Right lobe of liver (tissue), 6 donors: ENCODE data around the gene UTS2R. TPM values are rescaled to one million over a fixed set of nuclear protein-coding genes. Genes with fewer than 3 reads are reported as not detected.
A peak's percentile ranks its signal among the peaks of the same experiment; 100 is the strongest.

Source experiments
- ATAC-seq, 4 donors: fragments of 200-7000 bp; cut with Tn5 transposase; one replicate each; pipeline ENCODE4 v1.9.1; 2020; ENCODE audit warnings: mild to moderate bottlenecking in 4 of 4, moderate library complexity in 4 of 4
- DNase-seq, 3 donors: peaks; one replicate each; pipeline ENCODE4 v3.0.0-alpha.2; 2020
- H3K27ac ChIP-seq, 3 donors: fragments of 200-600 bp; one replicate each; pipeline ENCODE4 v1.8.0; 2022
- H3K27me3 ChIP-seq, 2 donors: fragments of 200-600 bp; one replicate each; pipeline ENCODE4 v1.8.0; 2022
- H3K36me3 ChIP-seq, 4 donors: fragments of 200-600 bp; sonication (generic) in 1 of 4; one replicate each; pipeline versions ENCODE4 v1.5.1 to v1.8.0; 2017 to 2022; ENCODE audit warnings: control low read depth in 1 of 4
- H3K4me1 ChIP-seq, 4 donors: fragments of 200-600 bp; sonication (generic) in 1 of 4; one replicate each; pipeline versions ENCODE4 v1.5.1 to v1.8.0; 2017 to 2022; ENCODE audit warnings: control low read depth in 1 of 4
- H3K4me3 ChIP-seq, 3 donors: fragments of 200-600 bp; one replicate each; pipeline ENCODE4 v1.8.0; 2022
- H3K9me3 ChIP-seq, 4 donors: fragments of 200-600 bp; sonication (generic) in 1 of 4; one replicate each; pipeline versions ENCODE4 v1.5.1 to v1.8.0; 2017 to 2022; ENCODE audit warnings: control low read depth in 1 of 4
- POLR2A ChIP-seq: fragments of 450-650 bp; IDR thresholded peaks from one replicate; pipeline ENCODE4 v1.6.1; 2017; ENCODE audit warnings: antibody characterized with exemption, mild to moderate bottlenecking
- WGBS: methylation state at CpG from one replicate; pipeline ENCODE4 v1.1.6; 2018; ENCODE audit warnings: low coverage, low lambda C conversion rate; ENCODE audit not compliant: insufficient coverage; ENCODE audit errors: missing lambda C conversion rate; 5-methylcytosine and 5-hydroxymethylcytosine counted together
- intact Hi-C, 2 donors: fragments of 100-400 bp; cut with DNase I; formaldehyde crosslinking; loops; one replicate each; pipeline versions ENCODE4 v1.11.2 to v1.14.1; 2022
- total RNA-seq, 6 experiments: library from RNA; depleted of rRNA in 2 of 6; stranded (reverse); fragments of >200 nt in 2 of 6; fragmentation: NEBNext Ultra II Directional in 3 of 6; extraction: Animal tissue kit (Norgen Biotek cat#: 25700) in 3 of 6; gene quantifications; one replicate each; pipeline versions ENCODE4 v1.1.0 to v1.2.4, GENCODE V29; 2016 to 2023
- TF ChIP-seq, protein P1 (sequence below), 4 donors: fragments of 200-600 bp in 3 of 4; fragments of 450-650 bp in 1 of 4; IDR thresholded peaks; one replicate each; pipeline versions ENCODE4 v1.5.1 to v1.8.0; 2016 to 2022; ENCODE audit warnings: antibody characterized with exemption in 4 of 4, mild to moderate bottlenecking in 2 of 4
- donor health status: DM: no; HTN: yes; CAD: no.
- donor health status: DM: no; HTN: no; CAD: no.
- donor health status: DM: no; HTN: no; CAD: no.
- donor health status: DM: no; HTN: yes; CAD: no.
- donor health status: DM: no; HTN: yes; CAD: no.

Gene UTS2R
- total RNA-seq, 6 experiments from 2014 or later = not detected

DNA sequence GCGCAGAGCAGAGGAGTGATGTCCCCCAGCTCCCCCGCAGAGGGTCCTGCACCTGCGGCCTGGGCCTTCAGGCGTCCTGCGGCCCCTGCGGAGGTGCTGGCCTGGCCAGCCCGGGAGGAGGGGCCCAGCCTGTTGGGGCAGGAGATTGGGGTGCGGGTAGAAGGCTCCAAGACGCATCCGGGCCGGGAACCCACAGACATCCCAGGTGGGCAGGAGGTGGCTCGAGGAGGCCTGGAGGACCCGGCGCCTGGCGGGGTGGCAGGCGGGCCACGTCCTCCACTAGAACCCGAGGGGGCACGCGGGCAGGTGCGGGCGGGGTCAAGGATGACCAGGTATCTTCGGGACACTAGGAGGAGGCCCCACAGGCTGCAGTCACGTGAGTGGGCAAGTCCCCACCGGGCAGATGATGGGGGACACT is 37.4 kb upstream of the UTS2R start:
- peak in 2 of 3 donors; percentile 38 to 71 for DNase-seq

DNA sequence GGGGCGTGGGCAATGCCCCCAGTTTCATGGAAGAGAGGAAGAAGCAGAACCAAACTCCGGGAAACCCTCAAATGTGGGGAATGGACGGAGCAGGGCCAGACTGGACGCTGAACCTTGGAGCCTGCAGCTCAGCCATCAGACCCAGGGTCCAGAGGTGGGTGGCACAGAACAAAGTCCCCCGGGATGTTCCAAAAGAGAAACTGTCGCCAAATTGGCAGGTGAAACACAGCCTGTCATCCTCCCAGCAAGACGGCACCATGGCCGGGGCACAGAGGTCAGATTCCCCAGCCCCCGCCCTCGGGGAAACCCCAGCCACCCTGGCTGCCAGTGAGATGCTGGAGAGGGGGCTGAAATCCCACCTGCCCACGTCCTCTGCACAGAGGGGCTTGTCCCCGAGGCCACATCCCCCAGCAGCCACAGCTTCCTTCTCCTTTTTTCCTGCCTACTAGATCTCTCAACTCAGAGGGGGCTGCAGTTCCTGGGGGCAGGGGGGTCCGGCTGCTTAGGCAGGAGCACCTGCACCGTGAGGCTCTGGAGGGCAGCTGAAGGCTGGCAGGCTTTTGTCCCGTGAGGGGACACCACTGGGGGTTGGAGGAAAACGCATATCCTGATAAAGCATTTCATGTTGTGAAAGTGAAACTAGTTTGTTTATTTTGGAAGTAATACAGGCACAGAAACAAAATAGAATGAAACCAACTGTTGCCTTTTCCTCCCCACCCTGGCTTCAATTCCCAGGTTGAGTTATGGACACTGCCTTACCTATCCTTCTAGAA is 36.8 kb upstream of the UTS2R start:
- 17% methylated on average over 6 of the region's 16 CpGs for WGBS
- ATAC-seq = peak; percentile 66 to 80 (median 69)
- no peaks in the 10 kb centered on the region for H3K27me3 ChIP-seq
- DNase-seq = peak; percentile 73 to 87 (median 86)
- no peaks in the 10 kb centered on the region for H3K36me3 ChIP-seq
- H3K9me3 ChIP-seq = no peaks in the 10 kb centered on the region
- intact Hi-C loops = no loop called here
- peak overlapping the region; percentile 76 to 97 (median 94) for H3K27ac ChIP-seq
- H3K4me3 ChIP-seq = peak overlapping the region; percentile 29 to 55 (median 51)
- peaks cover 0 to 18% (median 6%) of the 10 kb centered on the region in 4 donors for H3K4me1 ChIP-seq
- TF ChIP-seq, protein P1, sequence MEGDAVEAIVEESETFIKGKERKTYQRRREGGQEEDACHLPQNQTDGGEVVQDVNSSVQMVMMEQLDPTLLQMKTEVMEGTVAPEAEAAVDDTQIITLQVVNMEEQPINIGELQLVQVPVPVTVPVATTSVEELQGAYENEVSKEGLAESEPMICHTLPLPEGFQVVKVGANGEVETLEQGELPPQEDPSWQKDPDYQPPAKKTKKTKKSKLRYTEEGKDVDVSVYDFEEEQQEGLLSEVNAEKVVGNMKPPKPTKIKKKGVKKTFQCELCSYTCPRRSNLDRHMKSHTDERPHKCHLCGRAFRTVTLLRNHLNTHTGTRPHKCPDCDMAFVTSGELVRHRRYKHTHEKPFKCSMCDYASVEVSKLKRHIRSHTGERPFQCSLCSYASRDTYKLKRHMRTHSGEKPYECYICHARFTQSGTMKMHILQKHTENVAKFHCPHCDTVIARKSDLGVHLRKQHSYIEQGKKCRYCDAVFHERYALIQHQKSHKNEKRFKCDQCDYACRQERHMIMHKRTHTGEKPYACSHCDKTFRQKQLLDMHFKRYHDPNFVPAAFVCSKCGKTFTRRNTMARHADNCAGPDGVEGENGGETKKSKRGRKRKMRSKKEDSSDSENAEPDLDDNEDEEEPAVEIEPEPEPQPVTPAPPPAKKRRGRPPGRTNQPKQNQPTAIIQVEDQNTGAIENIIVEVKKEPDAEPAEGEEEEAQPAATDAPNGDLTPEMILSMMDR (IDR thresholded peaks at IDR 0.05) = no peak
- no peak for TF ChIP-seq POLR2A

More for the DNA sequence above, 37.4 kb upstream of the UTS2R start:
- Histone ChIP-seq H3K4me3 (peak overlapping the region; percentile 21 to 55 (median 29)), H3K27me3 (no peaks in the 10 kb centered on the region), H3K36me3 (no peaks in the 10 kb centered on the region), H3K9me3 (no peaks in the 10 kb centered on the region), H3K27ac (peak overlapping the region; percentile 76 to 97 (median 94)), H3K4me1 (peaks cover 0 to 17% (median 7%) of the 10 kb centered on the region in 4 donors)
- no peak for TF ChIP-seq POLR2A
- TF ChIP-seq, protein P1 (IDR thresholded peaks at IDR 0.05) = no peak
- ATAC-seq = no peak
- intact Hi-C loops = no loop called here
- WGBS = 67% methylated on average over 1 of the region's 25 CpGs

DNA sequence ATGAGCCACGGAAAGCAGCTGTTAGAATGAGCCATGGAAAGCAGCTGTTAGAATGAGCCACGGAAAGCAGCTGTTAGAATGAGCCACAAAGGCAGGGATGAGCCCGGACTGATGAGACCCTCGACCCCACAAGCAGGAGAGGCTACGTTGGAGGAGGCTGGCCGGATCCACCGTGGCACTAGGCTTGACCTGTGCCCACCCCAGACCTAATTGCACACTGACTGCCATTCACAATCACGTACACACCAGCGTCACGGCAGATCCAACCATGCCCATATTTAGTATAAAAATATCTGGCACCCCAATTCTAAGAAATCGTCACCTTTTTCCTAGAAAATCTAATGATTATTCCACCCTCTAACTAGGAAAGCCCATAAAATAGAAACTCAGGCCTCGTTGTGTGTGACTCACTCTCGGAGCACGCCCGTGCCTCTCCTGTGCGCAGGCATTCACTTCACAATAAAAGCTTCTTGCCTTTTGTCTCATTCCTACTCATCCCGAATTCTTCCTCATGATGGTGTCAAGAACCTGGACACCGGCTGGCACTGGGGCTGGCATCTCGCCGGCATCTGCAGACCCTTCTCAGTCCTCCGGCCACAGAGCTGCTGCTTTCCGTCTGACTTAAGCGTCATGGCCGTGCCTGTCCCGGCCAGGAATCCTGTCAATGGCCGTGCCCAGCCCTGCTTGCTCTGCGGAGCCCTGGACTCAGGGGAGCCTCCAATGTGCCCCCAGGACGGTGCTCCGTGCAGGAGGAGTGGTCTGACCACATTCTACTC is 32.5 kb upstream of the UTS2R start:
- TF ChIP-seq, protein P1 (IDR thresholded peaks at IDR 0.05) = no peak
- TF ChIP-seq POLR2A = no peak
- no peaks in the 10 kb centered on the region for H3K36me3 ChIP-seq
- H3K27me3 ChIP-seq = no peaks in the 10 kb centered on the region
- no peaks in the 10 kb centered on the region for H3K9me3 ChIP-seq
- intact Hi-C loops = no loop called here
- H3K27ac ChIP-seq = no peak overlapping the region
- peaks cover 0 to 18% (median 6%) of the 10 kb centered on the region in 4 donors for H3K4me1 ChIP-seq
- WGBS = 62% methylated on average over 21 of the region's 29 CpGs
- H3K4me3 ChIP-seq = no peak overlapping the region
- no peak for DNase-seq
- no peak for ATAC-seq

DNA sequence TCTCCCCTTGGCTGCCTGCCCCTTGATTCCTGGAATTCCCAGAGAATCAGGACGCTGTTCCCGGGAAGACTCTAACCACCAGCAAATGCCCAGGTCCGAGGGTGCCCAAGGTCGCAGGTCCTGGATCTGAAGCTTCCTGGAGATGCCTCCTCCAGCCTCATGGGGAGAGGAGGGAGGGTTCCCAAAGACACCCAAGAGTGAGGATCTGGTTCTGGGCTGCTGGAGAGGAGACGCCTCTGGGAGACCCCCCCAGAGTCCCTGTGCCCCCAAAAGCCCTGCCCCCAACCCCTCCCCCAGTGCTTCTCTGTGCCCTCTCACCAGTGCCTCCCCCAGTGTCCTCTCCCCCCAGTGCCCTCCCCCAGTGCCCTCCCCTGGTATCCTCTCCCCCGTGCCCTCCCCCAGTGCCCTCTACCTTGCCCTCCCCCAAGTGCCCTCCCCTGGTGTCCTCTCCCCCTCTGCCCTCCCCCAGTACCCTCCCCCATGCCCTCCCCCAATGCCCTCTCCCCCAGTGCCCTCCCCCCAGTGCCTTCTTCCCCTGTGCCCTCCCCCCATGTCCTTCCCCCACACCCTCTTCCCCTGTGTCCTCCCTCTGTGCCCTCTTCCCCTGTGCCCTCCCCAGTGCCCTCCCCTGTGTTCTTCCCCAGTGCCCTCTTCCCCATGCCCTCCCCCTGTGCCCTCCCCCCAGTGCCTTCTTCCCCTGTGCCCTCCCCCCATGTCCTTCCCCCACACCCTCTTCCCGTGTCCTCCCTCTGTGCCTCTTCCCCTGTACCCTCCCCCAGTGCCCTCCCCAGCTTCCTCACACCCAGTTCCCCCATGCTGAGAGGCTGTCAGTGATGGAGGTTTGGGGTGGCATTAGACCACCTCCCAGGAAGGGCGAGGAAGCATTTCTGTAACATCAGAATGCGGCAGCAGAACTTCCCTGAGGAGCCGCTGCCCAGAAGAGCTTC is 31.7 kb upstream of the UTS2R start:
- no peak overlapping the region for H3K27ac ChIP-seq
- no peaks in the 10 kb centered on the region for H3K36me3 ChIP-seq
- intact Hi-C loops = no loop called here
- DNase-seq (no peak), ATAC-seq (no peak)
- peaks cover 0 to 13% (median 6%) of the 10 kb centered on the region in 4 donors for H3K4me1 ChIP-seq
- no peak overlapping the region for H3K4me3 ChIP-seq
- no peaks in the 10 kb centered on the region for H3K9me3 ChIP-seq
- TF ChIP-seq, protein P1 (IDR thresholded peaks at IDR 0.05) = no peak
- no peak for TF ChIP-seq POLR2A
- WGBS = 75% methylated on average over 5 of the region's 10 CpGs
- H3K27me3 ChIP-seq = no peaks in the 10 kb centered on the region
